Ovary (tissue), 9 donors: ENCODE measurements around the gene C1orf167. TPM values are rescaled to one million over a fixed set of nuclear protein-coding genes. Genes with fewer than 3 reads are reported as not detected.

ENCODE experiments used
- DNase-seq, 5 donors: peaks; one replicate each; pipeline ENCODE4 v3.0.0-alpha.2; 2019 to 2020
- H3K27ac ChIP-seq, 2 donors: fragments of 200-600 bp; one replicate each; pipeline versions ENCODE4 v1.5.1 to v1.8.0; 2019 to 2022
- H3K27me3 ChIP-seq: fragments of 200-600 bp; one replicate; pipeline ENCODE4 v1.8.0; 2022
- H3K36me3 ChIP-seq: fragments of 200-600 bp; sonication (generic); one replicate; pipeline ENCODE4 v1.5.1; 2019
- H3K4me1 ChIP-seq: one replicate; pipeline ENCODE4 v1.8.1; 2013; ENCODE audit warnings: mild to moderate bottlenecking, moderate library complexity; ENCODE audit not compliant: insufficient read depth
- H3K4me3 ChIP-seq: fragments of 200-600 bp; sonication (generic); one replicate; pipeline ENCODE4 v1.5.1; 2017
- H3K9me3 ChIP-seq, 2 donors: fragments of 200-600 bp in 1 of 2; sonication (generic) in 1 of 2; one replicate each; pipeline versions ENCODE4 v1.5.1 to v1.8.1; 2013 to 2019; ENCODE audit warnings: mild to moderate bottlenecking in 1 of 2, moderate library complexity in 1 of 2
- CTCF ChIP-seq, 3 donors: fragments of 450-650 bp in 2 of 3; fragments of 200-600 bp in 1 of 3; IDR thresholded peaks; one replicate each; pipeline versions ENCODE4 v1.5.1 to v1.8.0; 2016 to 2022; ENCODE audit warnings: antibody characterized with exemption in 3 of 3, mild to moderate bottlenecking in 1 of 3
- EP300 ChIP-seq: sonication (generic); formaldehyde crosslinking; IDR thresholded peaks from one replicate; pipeline ENCODE4 v1.6.1; 2017; ENCODE audit warnings: antibody characterized with exemption
- POLR2A ChIP-seq: fragments of 450-650 bp; IDR thresholded peaks from one replicate; pipeline ENCODE4 v1.6.1; 2017; ENCODE audit warnings: antibody characterized with exemption, mild to moderate bottlenecking, moderate library complexity
- WGBS, 3 donors: extraction: QIAGEN DNeasy Blood & Tissue Kit in 1 of 3; methylation state at CpG; one replicate each; pipeline versions ENCODE4 v1.1.5 to v1.1.7; 2013 to 2017; 5-methylcytosine and 5-hydroxymethylcytosine counted together
- intact Hi-C, 4 donors: fragments of 100-400 bp; cut with DNase I; formaldehyde crosslinking; loops; one replicate each; pipeline versions ENCODE4 v1.11.0 to v1.15.1; 2022 to 2023
- polyA plus RNA-seq, 2 donors: library from polyadenylated mRNA; stranded (reverse); fragments of 200-250 nt in 1 of 2; fragments of 350-450 nt in 1 of 2; fragmentation: Illumina TruSeq in 1 of 2; extraction: RNeasy Lipid Tissue Mini Kit (QIAGEN cat#74804) in 1 of 2; gene quantifications; one replicate each; pipeline ENCODE4 v1.2.3, GENCODE V29; 2013 to 2014
- total RNA-seq, 7 donors: library from RNA; depleted of rRNA in 2 of 7; stranded (reverse); fragments of >200 nt in 2 of 7; fragmentation: NEBNext Ultra II Directional in 3 of 7; extraction: Animal tissue kit (Norgen Biotek cat#: 25700) in 3 of 7; gene quantifications; one replicate each; pipeline versions ENCODE4 v1.1.0 to v1.2.4, GENCODE V29; 2016 to 2023
- donor health status: DM: no; HTN: no; CAD: no; lungs with moderate emphysema.
- donor health status: DM: no; HTN: no; CAD: no.
- donor health status: Bipolar disorder and iron deficiency.
- donor health status: DM: yes; HTN: yes; CAD: no.
- donor health status: DM: no; HTN: no; CAD: no.
- donor health status: DM: yes; HTN: yes; CAD: no.

The C1orf167 gene
- total and polyA plus RNA-seq, 9 donors, result 0.48 to 4.4 (median 1.4) TPM; not detected in 2

GRCh38 chr1:11714831-11715575 is 47.0 kb upstream of the C1orf167 start:
- no peaks in the 10 kb centered on the region for H3K36me3 ChIP-seq
- DNase-seq, result no peak
- no peaks in the 10 kb centered on the region for H3K4me1 ChIP-seq
- TF ChIP-seq EP300 (no peak), CTCF (IDR thresholded peaks at IDR 0.05) (no peak), POLR2A (no peak)
- no peaks in the 10 kb centered on the region for H3K27me3 ChIP-seq
- no peak overlapping the region for H3K4me3 ChIP-seq
- H3K9me3 ChIP-seq, result no peaks in the 10 kb centered on the region
- intact Hi-C loops, result loop anchor here in 3 of 4 donors (5.0 to 10.0 kb wide), 3 partner anchors 33 to 63 kb away; partner anchors contain the start of genes FBXO2 (in 2 of the 3), FBXO44 (in 2 of the 3) and MAD2L2 (in 1 of the 3)
- 38 to 50% (median 48%) methylated on average over 21 to 24 of the region's 24 CpGs for WGBS, 3 donors
- H3K27ac ChIP-seq, result no peak overlapping the region

GRCh38 chr1:11719313-11720032 is 42.5 kb upstream of the C1orf167 start:
- TF ChIP-seq CTCF (IDR thresholded peaks at IDR 0.05), result peak; percentile 78 to 88 (median 86)
- no peak for TF ChIP-seq EP300
- Histone ChIP-seq H3K4me1 (no peaks in the 10 kb centered on the region), H3K27me3 (no peaks in the 10 kb centered on the region), H3K4me3 (peak overlapping the region; percentile 10), H3K36me3 (no peaks in the 10 kb centered on the region), H3K9me3 (no peaks in the 10 kb centered on the region), H3K27ac (no peak overlapping the region)
- intact Hi-C loops, result loop anchor here (5.0 to 10.0 kb wide), 4 partner anchors 37 to 67 kb away; partner anchors contain the start of genes FBXO2 (in 2 of the 4), FBXO44 (in 2 of the 4), FBXO6 (in 2 of the 4) and MAD2L2 (in 1 of the 4)
- DNase-seq, result peak; percentile 78 to 90 (median 88)
- WGBS, 3 donors, result 6 to 10% (median 8%) methylated on average over 44 of the region's 44 CpGs

GRCh38 chr1:11720033-11720376 is 42.0 kb upstream of the C1orf167 start:
- Histone ChIP-seq H3K27ac (no peak overlapping the region), H3K4me1 (no peaks in the 10 kb centered on the region), H3K9me3 (no peaks in the 10 kb centered on the region), H3K4me3 (no peak overlapping the region), H3K36me3 (no peaks in the 10 kb centered on the region), H3K27me3 (no peaks in the 10 kb centered on the region)
- WGBS, 3 donors, result 61 to 71% (median 66%) methylated on average over 12 of the region's 12 CpGs
- TF ChIP-seq POLR2A (no peak), EP300 (no peak), CTCF (IDR thresholded peaks at IDR 0.05) (no peak)
- intact Hi-C loops, result loop anchor here in 2 of 4 donors (5.0 kb wide), 1 partner anchor 58 kb away; the partner anchor contains the start of gene FBXO6 (in 2 of the 2)
- no peak for DNase-seq

GRCh38 chr1:11720525-11720924 is 41.5 kb upstream of the C1orf167 start:
- H3K27me3 ChIP-seq, result no peaks in the 10 kb centered on the region
- WGBS, 3 donors, result 20 to 32% (median 29%) methylated on average over 4 of the region's 4 CpGs
- no peaks in the 10 kb centered on the region for H3K4me1 ChIP-seq
- H3K9me3 ChIP-seq, result no peaks in the 10 kb centered on the region
- no peak overlapping the region for H3K4me3 ChIP-seq
- no peaks in the 10 kb centered on the region for H3K36me3 ChIP-seq
- no peak overlapping the region for H3K27ac ChIP-seq
- peak in 4 of 5 donors; percentile 48 to 71 (median 56) for DNase-seq
- intact Hi-C loops, result loop anchor here in 2 of 4 donors (5.0 kb wide), 1 partner anchor 58 kb away; the partner anchor contains the start of gene FBXO6 (in 2 of the 2)
- TF ChIP-seq CTCF (IDR thresholded peaks at IDR 0.05), result no peak
- no peak for TF ChIP-seq POLR2A
- TF ChIP-seq EP300, result no peak
